ENCODE measurements around the gene SULT1A2. TPM values are rescaled to one million over a fixed set of nuclear protein-coding genes. Genes with fewer than 3 reads are reported as not detected.

Gene SULT1A2
- not detected in 2 replicates for total RNA-seq

DNA sequence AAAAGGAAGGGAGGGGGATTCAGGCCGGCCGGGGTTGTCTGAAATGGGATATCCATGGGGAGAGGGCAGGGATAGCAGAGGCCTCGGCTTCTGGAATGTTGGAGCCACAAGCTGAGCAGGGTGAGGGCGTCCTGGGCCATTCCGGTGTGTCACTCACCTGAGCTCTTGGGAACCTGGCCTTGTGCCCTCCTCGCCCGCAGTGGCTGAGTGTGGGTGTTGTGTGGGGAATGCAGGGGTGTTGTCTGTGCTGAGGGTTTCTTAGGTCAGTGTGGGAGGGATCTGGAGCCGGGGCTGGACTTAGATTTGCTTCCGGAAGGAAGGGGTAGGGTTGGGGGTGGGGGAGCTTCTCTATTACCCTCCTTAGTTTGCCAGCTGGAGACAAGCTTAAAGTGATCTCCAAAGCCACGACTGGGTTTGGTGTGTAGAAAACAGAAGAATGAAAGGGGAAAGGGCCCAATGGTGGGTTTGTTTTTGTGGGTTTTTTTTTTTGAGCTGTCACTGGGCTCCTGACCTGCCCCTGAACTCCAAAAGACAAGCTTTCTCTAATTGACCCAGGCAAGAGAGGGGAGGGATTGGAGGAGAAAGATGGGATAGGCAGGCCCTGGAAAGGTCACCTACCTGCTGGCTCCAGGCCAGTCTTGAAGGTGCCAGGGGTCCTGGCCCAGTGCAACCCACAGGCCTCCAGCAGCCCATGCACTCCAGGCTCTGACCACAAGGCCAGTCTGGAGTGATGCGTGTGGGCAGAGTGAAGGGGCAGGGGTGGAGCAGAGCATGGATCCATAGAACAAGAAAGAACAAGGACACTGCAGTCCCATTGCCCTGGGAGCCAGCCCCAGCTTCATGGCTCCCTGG is at the start of gene SULT1A2:
SULT1A2 (minus strand) TSS at position 211 of the 852 bp plus-strand sequence. CDS start 1,120 bp downstream, outside the sequence.

DNA sequence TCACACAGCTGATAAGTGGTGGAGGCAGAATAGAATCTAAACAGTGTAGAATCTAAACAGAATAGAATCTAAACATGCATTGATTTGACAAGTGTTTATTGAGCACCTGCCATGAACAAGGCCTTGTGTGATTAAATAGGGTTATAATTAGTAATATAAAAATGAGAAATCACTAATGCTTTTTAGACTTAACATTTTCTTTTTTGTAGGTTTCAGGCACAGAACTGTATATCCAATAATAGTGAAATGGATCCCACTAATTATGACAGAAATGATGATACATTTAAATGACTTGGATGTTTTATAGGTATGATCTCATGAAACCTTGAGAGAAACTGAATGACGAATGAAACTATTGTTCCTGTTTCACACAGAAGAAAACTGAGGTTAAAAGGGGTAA is 40.9 kb upstream of the SULT1A2 start, which contains the start of gene NPIPB8:
NPIPB8 (plus strand) TSS at position 301 of the 400 bp plus-strand sequence. CDS start 296 bp downstream, outside the sequence.

DNA sequence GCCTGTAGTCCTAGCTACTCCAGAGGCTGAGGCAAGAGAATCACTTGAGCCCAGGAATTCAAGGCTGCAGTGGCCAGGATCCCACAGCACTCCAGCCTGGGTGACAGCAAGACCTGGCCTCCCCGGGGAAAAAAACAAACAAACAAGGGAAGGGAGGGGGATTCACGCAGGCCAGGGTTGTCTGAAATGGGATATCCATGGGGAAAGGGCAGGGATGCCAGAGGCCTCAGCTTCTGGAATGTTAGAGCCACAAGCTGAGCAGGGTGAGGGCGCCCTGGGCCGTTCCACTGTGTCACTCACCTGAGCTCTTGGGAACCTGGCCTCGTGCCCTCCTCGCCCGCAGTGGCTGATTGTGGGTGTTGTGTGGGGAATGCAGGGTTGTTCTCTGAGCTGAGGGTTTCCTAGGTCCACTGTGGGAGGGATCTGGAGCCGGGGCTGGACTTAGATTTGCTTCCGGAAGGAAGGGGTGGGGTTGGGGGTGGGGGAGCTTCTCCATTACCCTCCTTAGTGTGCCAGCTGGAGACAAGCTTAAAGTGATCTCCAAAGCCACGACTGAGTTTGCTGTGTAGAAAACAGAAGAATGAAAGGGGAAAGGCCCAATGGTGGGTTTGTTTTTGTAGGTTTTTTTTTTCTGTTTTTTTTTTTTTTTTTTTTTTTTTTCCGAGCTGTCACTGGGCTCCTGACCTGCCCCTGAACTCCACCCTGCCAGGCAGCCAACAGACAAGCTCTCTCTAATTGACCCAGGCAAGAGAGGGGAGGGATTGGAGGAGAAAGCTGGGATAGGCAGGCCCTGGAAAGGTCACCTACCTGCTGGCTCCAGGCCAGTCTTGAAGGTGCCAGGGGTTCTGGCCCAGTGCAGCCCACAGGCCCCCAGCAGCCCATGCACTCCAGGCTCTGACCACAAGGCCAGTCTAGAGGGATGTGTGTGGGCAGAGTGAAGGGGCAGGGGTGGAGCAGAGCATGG is 13.1 kb upstream of the SULT1A2 start, which contains the start of gene SULT1A1:
SULT1A1 (minus strand) TSS at position 414 of the 964 bp plus-strand sequence. CDS start 1,189 bp downstream, outside the sequence.

DNA sequence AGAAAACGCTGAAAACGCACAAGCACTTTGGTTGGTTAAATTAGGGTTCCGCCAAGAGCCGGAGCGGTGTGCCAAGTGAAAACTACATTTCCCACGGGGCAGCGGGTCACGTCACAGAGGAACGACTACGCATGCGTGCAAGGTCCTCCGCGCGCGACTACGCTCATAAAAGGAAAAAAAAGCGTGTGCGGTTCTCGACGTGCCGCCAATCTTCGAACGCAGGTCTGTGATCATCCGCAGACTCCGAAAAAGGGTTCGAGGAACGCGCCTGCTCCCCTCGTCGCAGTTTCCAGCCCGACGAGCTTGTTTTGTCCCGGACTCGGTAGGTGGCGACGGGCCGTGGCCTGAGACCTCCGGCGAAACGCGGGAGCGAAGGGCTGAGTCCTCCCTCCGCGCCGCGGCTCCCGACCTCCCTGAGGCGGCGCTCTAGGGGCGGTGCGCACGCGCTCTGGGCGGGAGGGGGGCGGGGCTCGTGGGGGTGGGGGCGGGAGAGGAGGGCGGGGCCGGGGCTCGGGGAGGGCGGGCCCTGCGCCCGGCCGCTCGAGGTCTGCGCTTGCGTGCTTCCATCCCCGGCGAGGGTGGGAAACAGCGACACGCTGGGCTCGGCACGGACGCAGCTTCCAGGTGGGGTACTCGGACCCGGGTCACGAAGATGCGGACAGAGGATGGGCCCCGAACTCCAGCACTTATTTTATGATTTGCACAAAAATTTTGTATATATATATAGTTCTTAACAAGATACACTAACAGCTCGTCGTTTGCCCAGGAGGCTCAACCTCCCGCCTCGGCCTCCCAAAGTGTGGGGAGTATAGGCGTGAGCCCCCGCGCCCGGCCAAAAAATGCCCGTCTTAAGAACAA is 42.8 kb downstream of the SULT1A2 start, which contains the start of gene SGF29:
SGF29 (plus strand) TSS at position 145 of the 858 bp plus-strand sequence. CDS start 27,150 bp downstream, outside the sequence.

Other genes with a start within 250 kb of the SULT1A2 start
- 1.5 and 1.6 TPM in 2 replicates for gene NPIPB6, start 233.5 kb downstream of the SULT1A2 start, total RNA-seq
- gene EIF3CL, start 193.2 kb downstream of the SULT1A2 start, total RNA-seq, result 61.2 and 97.5 TPM in 2 replicates
- not detected in 2 replicates for gene NPIPB7, start 124.7 kb downstream of the SULT1A2 start, total RNA-seq
- 8.3 and 9.4 TPM in 2 replicates for gene CLN3, start 105.0 kb downstream of the SULT1A2 start, total RNA-seq
- not detected in 2 replicates for gene APOBR, start 102.4 kb downstream of the SULT1A2 start, total RNA-seq
- not detected in 2 replicates for gene IL27, start 90.2 kb downstream of the SULT1A2 start, total RNA-seq
- 4.5 and 5.4 TPM in 2 replicates for gene NUPR1, start 58.1 kb downstream of the SULT1A2 start, total RNA-seq
- gene SGF29, start 43.1 kb downstream of the SULT1A2 start, total RNA-seq, result 4.9 and 5.6 TPM in 2 replicates
- 0.42 and 1.2 TPM in 2 replicates for gene SULT1A1, start 13.0 kb upstream of the SULT1A2 start, total RNA-seq
- gene NPIPB8, start 41.0 kb upstream of the SULT1A2 start, total RNA-seq, result 0.14 TPM in 1 of 2 replicates, not detected in the other
- 50.2 and 144 TPM in 2 replicates for gene EIF3C, start 114.4 kb upstream of the SULT1A2 start, total RNA-seq
- 3.6 and 4.6 TPM in 2 replicates for gene NPIPB9, start 154.7 kb upstream of the SULT1A2 start, total RNA-seq
- gene ATXN2L, start 225.9 kb upstream of the SULT1A2 start, total RNA-seq, result 50.5 and 84.6 TPM in 2 replicates
- gene TUFM, start 249.3 kb upstream of the SULT1A2 start, total RNA-seq, result 91.8 and 99.2 TPM in 2 replicates